GM18858 (cell line): ENCODE data around the gene CCDC187.

Source experiments
- ATAC-seq: cut with Tn5 transposase; IDR thresholded peaks from one replicate; pipeline ENCODE4 v1.9.1; 2021; ENCODE audit not compliant: unreplicated experiment

Gene CCDC187

GRCh38 chr9:136211441-136212344 lies 92.2 kb downstream of the CCDC187 start:
- no peak for ATAC-seq

- no peak for ATAC-seq
Measured at GRCh38 chr9:136211006-136211405, 92.9 kb downstream of the CCDC187 start.

GRCh38 chr9:136210276-136210675 lies 93.6 kb downstream of the CCDC187 start:
- ATAC-seq, result no peak

GRCh38 chr9:136209786-136210185 lies 94.1 kb downstream of the CCDC187 start:
- no peak for ATAC-seq

GRCh38 chr9:136209232-136209631 lies 94.7 kb downstream of the CCDC187 start:
- no peak for ATAC-seq

- no peak for ATAC-seq
Measured at GRCh38 chr9:136208675-136209074, 95.2 kb downstream of the CCDC187 start.

GRCh38 chr9:136207616-136208015 lies 96.3 kb downstream of the CCDC187 start:
- no peak for ATAC-seq

GRCh38 chr9:136206602-136207275 lies 97.2 kb downstream of the CCDC187 start:
- no peak for ATAC-seq

GRCh38 chr9:136205707-136205992 lies 98.2 kb downstream of the CCDC187 start:
- no peak for ATAC-seq

GRCh38 chr9:136204838-136205706 lies 98.8 kb downstream of the CCDC187 start, which contains the start of gene LHX3:
TSS of gene LHX3 (minus strand) at chr9:136205128. CDS start at chr9:136205012, 116 bp downstream.
- no peak for ATAC-seq

- ATAC-seq, result no peak
Measured at GRCh38 chr9:136204145-136204805, 99.6 kb downstream of the CCDC187 start.

- no peak for ATAC-seq
Measured at GRCh38 chr9:136203408-136204144, 100.3 kb downstream of the CCDC187 start.

- no peak for ATAC-seq
Measured at GRCh38 chr9:136202454-136203407, 101.2 kb downstream of the CCDC187 start.

GRCh38 chr9:136201609-136202453 lies 102.1 kb downstream of the CCDC187 start:
- no peak for ATAC-seq

- ATAC-seq, result no peak
Measured at GRCh38 chr9:136201174-136201573, 102.7 kb downstream of the CCDC187 start.

GRCh38 chr9:136200424-136200823 lies 103.5 kb downstream of the CCDC187 start:
- ATAC-seq, result no peak
